Measurements from ENCODE around the gene PTGFRN.

The PTGFRN gene

GRCh38 chr1:116951200-116951935 lies 41.7 kb downstream of the PTGFRN start:
- Histone ChIP-seq H3K36me3 (ENCODE audit: low read depth) (peaks cover 83% of the 10 kb centered on the region), H3K27ac (ENCODE audit: poor library complexity, severe bottlenecking) (no peak overlapping the region), H3K4me3 (ENCODE audit: severe bottlenecking) (no peak overlapping the region), H3K9me3 (ENCODE audit: severe bottlenecking) (no peaks in the 10 kb centered on the region), H3K27me3 (ENCODE audit: insufficient read depth, poor library complexity, severe bottlenecking) (no peaks in the 10 kb centered on the region), H3K4me1 (ENCODE audit: insufficient read depth, poor library complexity, severe bottlenecking) (no peaks in the 10 kb centered on the region)
- no peak for DNase-seq (ENCODE audit: low spot score)
- no peak for ATAC-seq (ENCODE audit: low read depth)
- no peak for TF ChIP-seq CTCF (IDR thresholded peaks at IDR 0.05; ENCODE audit: poor library complexity, severe bottlenecking)

- no peak for TF ChIP-seq CTCF (IDR thresholded peaks at IDR 0.05; ENCODE audit: poor library complexity, severe bottlenecking)
- ATAC-seq (ENCODE audit: low read depth) (no peak), DNase-seq (ENCODE audit: low spot score) (no peak)
- Histone ChIP-seq H3K27me3 (ENCODE audit: insufficient read depth, poor library complexity, severe bottlenecking) (no peaks in the 10 kb centered on the region), H3K9me3 (ENCODE audit: severe bottlenecking) (no peaks in the 10 kb centered on the region), H3K4me1 (ENCODE audit: insufficient read depth, poor library complexity, severe bottlenecking) (no peaks in the 10 kb centered on the region), H3K4me3 (ENCODE audit: severe bottlenecking) (no peak overlapping the region), H3K27ac (ENCODE audit: poor library complexity, severe bottlenecking) (no peak overlapping the region), H3K36me3 (ENCODE audit: low read depth) (peaks cover 77% of the 10 kb centered on the region)
These were observed 43.1 kb downstream of the PTGFRN start for GRCh38 chr1:116952738-116953275.

- no peaks in the 10 kb centered on the region for H3K4me1 ChIP-seq (ENCODE audit: insufficient read depth, poor library complexity, severe bottlenecking)
- H3K36me3 ChIP-seq (ENCODE audit: low read depth) = peaks cover 73% of the 10 kb centered on the region
- ATAC-seq (ENCODE audit: low read depth) (no peak), DNase-seq (ENCODE audit: low spot score) (no peak)
- no peak overlapping the region for H3K4me3 ChIP-seq (ENCODE audit: severe bottlenecking)
- no peaks in the 10 kb centered on the region for H3K27me3 ChIP-seq (ENCODE audit: insufficient read depth, poor library complexity, severe bottlenecking)
- no peak overlapping the region for H3K27ac ChIP-seq (ENCODE audit: poor library complexity, severe bottlenecking)
- no peak for TF ChIP-seq CTCF (IDR thresholded peaks at IDR 0.05; ENCODE audit: poor library complexity, severe bottlenecking)
- H3K9me3 ChIP-seq (ENCODE audit: severe bottlenecking) = no peaks in the 10 kb centered on the region
These were observed 44.7 kb downstream of the PTGFRN start for GRCh38 chr1:116954440-116954839.

GRCh38 chr1:116956378-116956777 lies 46.7 kb downstream of the PTGFRN start:
- H3K4me1 ChIP-seq (ENCODE audit: insufficient read depth, poor library complexity, severe bottlenecking) = no peaks in the 10 kb centered on the region
- ATAC-seq (ENCODE audit: low read depth) (no peak), DNase-seq (ENCODE audit: low spot score) (no peak)
- no peak for TF ChIP-seq CTCF (IDR thresholded peaks at IDR 0.05; ENCODE audit: poor library complexity, severe bottlenecking)
- no peak overlapping the region for H3K4me3 ChIP-seq (ENCODE audit: severe bottlenecking)
- no peaks in the 10 kb centered on the region for H3K27me3 ChIP-seq (ENCODE audit: insufficient read depth, poor library complexity, severe bottlenecking)
- H3K36me3 ChIP-seq (ENCODE audit: low read depth) = peaks cover 65% of the 10 kb centered on the region
- no peak overlapping the region for H3K27ac ChIP-seq (ENCODE audit: poor library complexity, severe bottlenecking)
- H3K9me3 ChIP-seq (ENCODE audit: severe bottlenecking) = no peaks in the 10 kb centered on the region

GRCh38 chr1:116957646-116958045 lies 47.9 kb downstream of the PTGFRN start:
- TF ChIP-seq CTCF (IDR thresholded peaks at IDR 0.05; ENCODE audit: poor library complexity, severe bottlenecking) = no peak
- Histone ChIP-seq H3K36me3 (ENCODE audit: low read depth) (peaks cover 65% of the 10 kb centered on the region), H3K27me3 (ENCODE audit: insufficient read depth, poor library complexity, severe bottlenecking) (no peaks in the 10 kb centered on the region), H3K9me3 (ENCODE audit: severe bottlenecking) (no peaks in the 10 kb centered on the region), H3K4me3 (ENCODE audit: severe bottlenecking) (no peak overlapping the region), H3K27ac (ENCODE audit: poor library complexity, severe bottlenecking) (no peak overlapping the region), H3K4me1 (ENCODE audit: insufficient read depth, poor library complexity, severe bottlenecking) (no peaks in the 10 kb centered on the region)
- DNase-seq (ENCODE audit: low spot score) (no peak), ATAC-seq (ENCODE audit: low read depth) (no peak)

All from RWPE2 (cell line).